Embryonic facial prominence (tissue), 1 donor: ENCODE results near the gene TCF3.

Source experiments
- DNase-seq: peaks from one replicate; pipeline ENCODE4 v3.0.0-alpha.2; 2016; ENCODE audit errors: extremely low spot score

Gene TCF3

DNA sequence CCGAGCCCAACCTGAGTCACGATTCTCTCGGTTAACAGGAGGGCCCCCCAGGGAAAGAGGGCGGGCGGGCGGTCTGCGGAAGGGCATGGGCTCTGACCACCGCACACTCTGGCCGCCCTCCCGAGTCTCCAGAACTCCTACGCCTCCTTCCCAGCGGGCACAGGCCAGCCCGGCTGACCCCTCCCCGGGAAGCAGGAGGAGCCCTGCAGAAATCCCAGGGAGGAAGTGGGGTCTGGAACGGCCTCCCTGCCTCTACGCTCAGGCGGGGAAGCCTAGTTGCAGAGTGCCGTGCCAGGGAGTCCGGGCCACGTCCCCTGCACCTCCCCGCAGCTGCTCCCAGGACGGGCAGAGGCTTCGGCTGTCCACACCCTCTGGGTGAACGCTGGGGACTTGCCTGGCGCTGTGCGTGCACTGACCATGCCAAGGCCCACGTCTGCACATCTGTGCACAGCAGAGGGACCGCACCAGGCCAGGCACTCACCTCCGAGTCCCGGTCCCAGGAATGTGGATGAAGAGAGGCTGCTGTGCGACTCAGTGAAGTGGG lies 20.8 kb downstream of the TCF3 start:
- no peak for DNase-seq

GRCh38 chr19:1630811-1631210 lies 21.6 kb downstream of the TCF3 start:
- DNase-seq = no peak

GRCh38 chr19:1630012-1630411 lies 22.4 kb downstream of the TCF3 start:
- DNase-seq = no peak

GRCh38 chr19:1629256-1629808 lies 23.1 kb downstream of the TCF3 start:
- DNase-seq = no peak

GRCh38 chr19:1627194-1627593 lies 25.2 kb downstream of the TCF3 start:
- no peak for DNase-seq

GRCh38 chr19:1626417-1627010 lies 25.9 kb downstream of the TCF3 start:
- no peak for DNase-seq

GRCh38 chr19:1624458-1624857 lies 28.0 kb downstream of the TCF3 start:
- no peak for DNase-seq

GRCh38 chr19:1622541-1622940 lies 29.9 kb downstream of the TCF3 start:
- no peak for DNase-seq

- DNase-seq = no peak
Measured at GRCh38 chr19:1622007-1622406, 30.4 kb downstream of the TCF3 start.

GRCh38 chr19:1621574-1621973 lies 30.8 kb downstream of the TCF3 start:
- no peak for DNase-seq

DNA sequence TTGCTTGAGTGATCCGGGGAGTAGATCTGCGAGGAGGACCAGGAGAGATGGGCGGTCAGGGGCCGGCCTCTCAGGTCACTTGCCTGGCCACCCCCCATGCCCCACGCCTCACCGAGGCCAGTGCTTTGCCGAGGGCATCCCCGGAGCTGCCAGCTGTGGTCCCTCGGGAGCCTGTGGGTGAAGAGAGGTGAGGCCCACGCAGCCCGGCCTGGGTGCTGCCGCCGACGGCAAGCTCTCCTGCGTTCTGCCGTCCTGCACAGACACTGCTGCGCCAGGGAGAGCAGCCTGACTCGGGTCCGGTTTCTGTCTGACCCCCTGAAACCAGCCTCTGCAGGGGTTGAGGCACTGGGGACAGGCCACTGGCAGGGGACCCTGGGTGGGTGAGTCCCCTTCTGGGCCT lies 31.4 kb downstream of the TCF3 start:
- DNase-seq = no peak

- no peak for DNase-seq
Measured at GRCh38 chr19:1620502-1620901, 31.9 kb downstream of the TCF3 start.

DNA sequence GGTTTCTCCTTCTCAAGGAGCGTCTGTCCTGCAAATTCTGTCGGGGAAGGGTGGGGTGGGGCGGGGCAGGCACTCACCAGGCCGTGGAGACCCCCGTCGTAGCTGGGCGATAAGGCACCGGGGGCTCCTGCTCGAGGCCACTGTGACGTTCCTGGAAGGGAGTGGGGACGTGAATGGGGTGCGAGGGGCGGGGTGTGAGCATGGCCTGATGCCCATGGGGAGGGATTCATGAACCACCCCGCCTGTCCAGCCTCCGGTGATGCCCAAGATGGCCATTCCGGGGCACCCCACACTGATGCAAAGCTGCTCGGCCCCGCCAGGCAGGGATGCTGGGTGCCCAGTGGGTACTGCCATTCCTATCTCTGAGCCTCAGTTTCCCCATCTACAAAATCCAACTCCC lies 32.7 kb downstream of the TCF3 start:
- no peak for DNase-seq

DNA sequence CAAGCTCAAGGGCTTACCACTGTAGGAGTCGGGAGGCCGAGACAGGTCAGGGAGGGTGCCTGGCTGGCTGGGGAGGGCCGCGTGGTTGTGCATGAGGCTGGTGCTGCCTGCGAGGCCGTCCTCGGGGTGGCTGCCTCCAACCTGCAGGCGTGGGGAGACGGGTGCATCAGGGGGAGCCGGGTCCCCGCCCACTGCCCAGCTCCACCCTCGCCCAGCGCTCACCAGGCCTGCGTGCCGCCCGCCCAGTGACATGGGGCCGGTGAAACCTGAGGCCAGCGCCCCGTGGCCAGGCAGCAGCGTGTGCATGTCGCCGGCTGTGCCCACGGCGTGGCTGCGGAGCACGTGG lies 33.3 kb downstream of the TCF3 start:
- DNase-seq = no peak

- DNase-seq = no peak
Measured at GRCh38 chr19:1618157-1619093, 34.0 kb downstream of the TCF3 start.

GRCh38 chr19:1616875-1617274 lies 35.5 kb downstream of the TCF3 start:
- DNase-seq = no peak

- no peak for DNase-seq
Measured at GRCh38 chr19:1616396-1616795, 36.0 kb downstream of the TCF3 start.

GRCh38 chr19:1615156-1615765 lies 37.2 kb downstream of the TCF3 start:
- DNase-seq = no peak

DNA sequence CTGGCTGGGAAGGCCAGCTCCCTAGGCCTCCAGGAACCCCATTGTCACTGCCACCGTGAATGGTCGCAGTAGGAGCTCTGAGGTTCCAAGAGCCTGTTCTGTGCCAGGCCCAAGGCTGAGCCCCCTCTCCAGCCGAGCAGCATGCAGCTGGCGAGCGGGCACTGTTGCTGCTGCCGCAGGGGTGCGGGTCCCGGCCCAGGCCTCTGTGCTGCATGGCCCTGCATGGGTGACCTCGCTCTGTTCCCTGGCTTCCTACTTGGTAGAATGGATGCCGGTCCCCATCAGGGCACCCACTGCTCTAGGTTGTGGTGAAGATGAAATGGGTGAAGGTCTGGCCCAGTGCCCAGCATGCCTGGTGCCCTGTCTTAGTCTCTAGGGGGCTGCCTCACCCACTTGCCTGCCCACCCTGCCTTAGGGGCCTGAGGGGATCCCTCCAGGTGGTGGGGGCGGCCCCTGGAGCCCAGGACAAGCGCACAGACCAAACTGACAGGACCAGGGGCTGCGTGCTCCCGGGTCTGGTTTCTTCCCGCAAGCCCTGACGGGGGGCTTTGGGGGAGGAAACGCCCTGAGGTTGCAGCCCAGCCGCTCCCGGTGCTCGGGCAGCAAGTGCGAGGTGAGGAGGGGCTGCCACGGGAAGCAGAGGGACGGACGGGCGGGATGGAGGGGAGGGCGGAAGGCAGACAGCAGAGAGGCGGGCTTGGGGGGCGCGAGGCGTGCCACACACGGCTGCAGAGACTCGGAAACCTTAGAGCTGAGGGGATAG lies 38.4 kb downstream of the TCF3 start:
- no peak for DNase-seq

DNA sequence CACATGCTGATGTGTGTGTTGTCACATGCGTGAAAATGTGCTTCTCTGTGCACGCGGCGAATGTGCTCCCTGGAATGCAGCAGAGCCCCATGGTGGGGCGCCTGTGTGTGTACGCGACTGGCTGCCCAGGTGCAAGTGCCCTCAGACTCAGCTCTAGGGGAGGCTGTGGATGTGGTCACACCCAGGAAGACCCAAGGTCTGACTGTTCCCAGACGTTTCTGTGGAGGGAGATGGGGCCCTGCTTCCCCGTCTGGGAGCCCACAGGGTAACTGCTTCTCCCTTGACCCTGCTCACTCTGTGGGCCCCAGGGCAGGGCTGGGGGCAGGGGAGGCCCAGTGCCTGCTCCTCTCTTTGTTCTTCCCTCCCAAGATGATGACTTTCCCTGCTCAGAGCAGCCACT lies 39.3 kb downstream of the TCF3 start:
- no peak for DNase-seq
